Inferior parietal cortex (tissue), 1 donor: Measurements from ENCODE around the gene PVALB.

Experiments
- DNase-seq: peaks from one replicate; pipeline ENCODE4 v3.0.0-alpha.2; 2016; ENCODE audit errors: extremely low spot score

Gene PVALB

DNA sequence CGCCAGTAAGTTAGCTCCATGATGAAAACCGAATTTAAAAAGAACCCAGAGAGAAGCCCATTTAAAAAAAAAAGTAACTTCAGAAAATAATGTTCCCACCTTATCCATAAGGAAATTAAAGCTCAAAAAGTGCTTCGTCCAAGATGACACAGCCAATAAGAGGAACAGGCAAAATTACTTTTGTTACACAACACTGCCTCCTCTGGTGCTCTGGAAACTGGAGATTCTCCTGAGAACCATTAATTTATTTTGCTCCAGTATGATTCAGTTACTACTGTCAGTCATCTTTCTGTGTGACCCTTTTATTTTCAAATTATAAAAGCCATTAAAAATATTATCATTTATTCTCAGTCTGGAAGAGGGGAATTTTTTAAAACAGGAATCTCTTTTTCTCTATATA is 42.9 kb downstream of the PVALB start:
- DNase-seq, result peak; percentile 56

DNA sequence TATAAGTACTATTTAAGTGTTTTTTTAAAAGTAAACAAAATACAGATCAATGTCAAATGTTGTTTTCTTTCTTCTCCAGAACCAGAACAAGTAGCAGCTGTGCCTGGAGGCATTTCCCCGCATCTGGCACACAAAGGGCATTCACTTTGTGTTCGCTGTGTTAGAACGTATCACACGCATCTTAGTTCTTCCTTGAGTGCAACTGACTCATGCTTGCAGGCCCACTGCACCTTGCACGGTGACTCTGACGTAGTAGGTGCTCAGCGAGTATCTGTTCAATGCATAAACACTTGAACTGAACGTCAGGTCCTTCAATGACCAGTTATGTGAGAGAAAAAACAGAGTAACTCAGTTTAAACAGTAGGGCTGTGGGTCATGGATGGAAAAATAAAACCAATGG is 44.4 kb downstream of the PVALB start:
- no peak for DNase-seq

DNA sequence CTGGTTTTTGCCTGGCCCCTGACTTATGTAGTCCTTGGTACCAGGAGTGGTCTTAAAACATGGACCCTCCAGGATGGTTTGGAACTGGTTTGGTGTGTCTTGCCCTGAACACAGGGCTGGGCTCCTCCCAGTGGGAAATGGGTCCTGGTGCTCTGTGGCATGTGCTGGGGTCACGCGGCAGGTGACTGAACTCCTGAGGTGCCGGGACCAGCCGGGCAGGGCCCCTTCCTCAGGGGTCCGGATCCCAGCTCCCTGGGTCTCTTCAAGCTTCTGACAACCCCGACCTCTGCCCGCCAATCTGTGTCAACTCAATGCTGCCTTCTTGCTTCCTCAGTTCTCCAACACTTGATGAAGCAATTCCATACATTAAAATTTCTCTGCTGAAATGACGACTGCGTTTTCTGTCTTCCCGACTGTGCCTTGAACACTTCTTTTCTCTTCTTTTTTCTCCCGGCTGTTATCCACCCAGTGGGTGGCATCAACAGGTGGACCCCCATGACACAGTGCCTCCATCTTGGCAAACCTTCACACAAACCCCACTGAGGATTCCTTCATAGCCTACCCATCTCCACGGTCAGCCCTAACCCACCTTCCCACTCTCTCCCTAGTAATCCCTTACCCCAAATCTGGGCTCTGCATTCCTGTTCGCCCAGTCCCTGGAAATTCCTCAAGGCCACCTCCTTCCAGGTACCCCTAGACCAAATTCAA is 45.3 kb downstream of the PVALB start:
- no peak for DNase-seq

DNA sequence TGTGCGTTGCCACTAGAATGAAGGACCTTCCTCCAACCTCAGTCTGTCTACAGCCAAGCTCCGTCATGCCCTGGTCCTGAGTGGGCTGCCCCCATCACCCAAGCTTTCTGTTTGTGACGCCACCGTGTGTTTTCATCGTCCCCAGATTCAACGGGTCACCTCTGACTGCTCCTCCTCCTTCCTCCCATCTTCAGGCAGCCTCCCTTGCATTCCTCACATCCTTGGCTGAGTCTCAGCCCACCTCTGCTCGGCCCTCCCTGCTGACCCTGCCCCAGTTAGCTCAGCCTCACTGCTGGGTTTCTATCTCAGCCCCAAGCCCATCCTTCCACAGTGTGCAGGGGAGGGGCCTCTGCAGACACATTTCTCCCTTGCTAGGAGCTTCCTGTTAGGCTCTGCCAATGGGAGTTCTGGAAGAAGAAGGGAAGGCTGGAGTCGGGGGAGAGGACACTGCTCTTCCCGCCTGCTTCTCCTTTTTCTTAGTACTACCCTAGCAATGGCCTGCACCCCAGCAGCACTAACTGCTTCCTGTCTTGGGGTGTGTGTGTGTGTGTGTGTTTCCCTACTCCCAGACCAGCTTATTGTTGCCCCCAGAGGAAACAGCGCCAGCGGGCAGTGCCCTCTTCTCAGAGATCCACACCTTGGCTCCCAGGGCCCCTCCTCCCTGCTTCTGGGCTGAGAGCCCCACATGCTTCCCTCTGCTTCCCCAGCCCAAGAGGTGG is 46.2 kb downstream of the PVALB start:
- no peak for DNase-seq

DNA sequence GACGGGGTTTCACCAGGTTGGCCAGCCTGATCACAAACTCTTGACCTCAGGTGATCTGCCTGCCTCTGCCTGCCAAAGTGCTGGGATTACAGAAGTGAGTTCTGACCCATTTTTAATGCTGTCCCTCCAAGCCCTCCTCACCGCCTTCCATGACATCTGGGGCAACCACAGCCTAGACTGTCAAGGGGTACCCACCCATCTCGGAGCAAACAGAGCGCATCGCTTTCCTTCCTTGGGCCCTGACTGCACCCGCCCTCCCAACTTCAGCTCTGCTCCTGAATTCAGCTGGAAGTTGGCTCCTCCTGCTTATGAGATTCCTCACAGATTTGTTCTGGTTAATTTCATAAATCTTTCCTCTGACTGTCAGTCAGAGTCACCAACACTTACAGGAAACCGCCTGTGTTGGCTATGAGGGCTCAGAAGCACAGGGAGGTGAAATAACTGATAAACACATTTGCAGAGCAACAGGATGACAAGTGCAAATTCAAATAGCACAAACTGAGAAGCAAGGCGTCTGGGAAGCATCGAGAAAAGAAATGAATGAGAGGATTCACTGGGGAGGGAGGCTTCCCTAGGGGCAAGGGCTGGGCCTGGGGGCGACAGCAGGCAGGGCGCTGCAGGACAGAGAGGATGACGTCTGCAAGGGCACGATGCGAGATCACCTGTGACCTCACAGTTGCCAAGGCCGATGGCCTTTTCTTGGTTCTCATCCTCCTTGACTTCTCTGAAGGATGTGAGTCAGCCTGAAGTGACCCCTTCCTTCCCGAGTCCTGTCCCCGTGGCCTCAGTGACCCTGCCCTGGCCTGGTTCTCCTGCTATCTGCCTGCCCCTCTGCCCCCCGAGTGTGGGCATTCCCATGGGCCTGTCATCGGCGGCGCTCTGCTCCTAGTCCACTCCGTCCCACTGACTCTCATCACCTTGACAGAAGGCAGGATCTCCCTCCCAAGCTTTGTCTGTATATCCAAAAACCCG is 47.0 kb downstream of the PVALB start:
- DNase-seq, result no peak

DNA sequence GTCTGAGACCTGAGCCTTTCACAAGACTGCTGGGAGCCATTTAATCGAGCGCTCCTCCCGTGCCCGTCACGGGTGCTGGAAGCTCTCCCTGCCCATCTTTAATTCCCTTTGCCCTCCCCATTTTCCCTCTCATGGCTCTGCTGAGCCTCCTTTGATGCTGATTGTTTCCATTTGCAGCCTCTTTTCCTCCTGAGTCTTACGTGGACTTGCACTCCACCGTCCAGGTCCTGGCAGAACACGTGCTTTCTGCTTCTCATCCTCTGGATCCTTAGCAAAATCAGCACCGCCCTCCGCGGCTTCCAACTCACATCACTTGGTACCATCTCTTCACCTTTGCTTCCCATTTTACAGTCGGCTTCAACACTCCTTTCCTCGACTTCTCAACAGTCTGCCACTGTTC is 48.2 kb downstream of the PVALB start:
- no peak for DNase-seq

DNA sequence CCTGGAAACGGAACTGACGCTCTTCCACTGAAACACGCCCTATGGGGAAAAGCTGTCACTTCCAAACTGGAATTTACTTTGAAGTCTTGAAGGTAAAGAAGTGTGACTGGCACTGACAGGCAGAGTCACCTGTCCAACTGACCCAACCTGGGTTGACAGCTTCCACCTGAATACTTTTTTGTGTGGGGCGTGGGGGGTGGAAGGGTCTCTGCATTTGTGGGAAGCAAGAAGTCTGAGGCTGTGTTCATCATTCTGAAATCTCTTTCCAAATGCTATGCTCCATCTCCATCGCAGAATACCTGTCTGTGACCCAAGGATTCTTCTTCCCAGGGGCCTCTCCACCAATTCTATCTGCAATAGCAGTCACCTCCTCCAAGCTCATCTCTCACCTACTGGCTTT is 48.7 kb downstream of the PVALB start:
- DNase-seq, result no peak

DNA sequence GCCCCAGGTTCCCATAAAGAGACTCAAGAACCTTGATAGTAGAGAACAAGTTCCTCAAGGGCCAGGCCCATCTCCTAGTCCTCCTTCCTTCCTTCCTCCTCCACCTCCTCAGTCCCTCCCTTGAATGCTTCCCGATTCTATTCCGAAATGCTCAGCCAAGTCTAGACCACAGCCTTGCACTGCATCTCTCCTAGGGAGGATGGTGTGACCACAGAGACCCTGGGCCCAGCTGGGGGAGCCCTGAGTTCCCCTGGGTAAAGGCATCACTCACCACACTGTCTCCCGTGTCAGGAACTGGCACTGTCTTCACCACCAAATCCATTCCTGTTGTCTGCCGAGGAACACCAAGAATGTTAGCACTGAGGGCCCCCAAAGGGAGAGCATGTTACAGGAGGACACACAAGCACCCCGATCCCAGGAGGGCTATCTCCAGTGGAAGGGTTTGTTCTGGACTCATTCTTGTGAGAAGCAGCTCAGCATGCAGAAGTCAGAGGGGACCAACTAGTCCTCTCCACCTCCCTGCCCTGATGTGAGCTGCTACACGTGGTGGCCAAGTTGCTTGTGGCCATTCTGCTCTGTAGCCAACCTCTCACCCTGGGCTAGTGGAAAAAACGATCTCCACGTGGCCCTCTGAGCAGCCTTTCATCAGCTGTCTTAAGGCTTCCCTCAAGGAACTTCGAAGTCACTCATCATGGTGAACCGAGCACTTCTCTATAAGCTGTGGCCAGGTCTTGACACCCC is 49.6 kb downstream of the PVALB start:
- DNase-seq, result no peak

DNA sequence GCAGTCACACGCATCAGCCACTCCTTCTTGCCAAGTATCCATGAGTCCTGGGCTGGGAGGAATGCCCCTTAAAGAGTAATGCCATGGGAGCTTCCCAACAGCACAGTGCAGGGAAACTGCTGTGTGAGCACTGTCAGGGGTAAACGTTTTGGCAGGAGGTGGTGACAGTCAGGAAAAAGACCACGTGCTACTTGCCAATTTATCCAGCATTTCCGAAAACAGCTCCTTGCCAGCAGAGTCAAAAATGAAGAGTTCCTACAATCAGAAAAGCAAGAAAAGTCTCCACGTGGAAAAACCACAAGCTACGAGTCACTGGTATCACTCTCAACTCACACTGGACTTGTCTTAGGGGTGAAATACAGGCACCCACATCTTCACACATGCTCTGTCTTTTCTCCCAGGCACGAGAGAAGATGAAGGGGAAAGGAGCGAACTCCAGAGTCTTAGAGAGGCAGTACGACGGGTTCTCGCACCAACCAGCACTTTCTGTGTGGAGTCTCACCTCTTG is 50.8 kb downstream of the PVALB start:
- DNase-seq, result no peak

DNA sequence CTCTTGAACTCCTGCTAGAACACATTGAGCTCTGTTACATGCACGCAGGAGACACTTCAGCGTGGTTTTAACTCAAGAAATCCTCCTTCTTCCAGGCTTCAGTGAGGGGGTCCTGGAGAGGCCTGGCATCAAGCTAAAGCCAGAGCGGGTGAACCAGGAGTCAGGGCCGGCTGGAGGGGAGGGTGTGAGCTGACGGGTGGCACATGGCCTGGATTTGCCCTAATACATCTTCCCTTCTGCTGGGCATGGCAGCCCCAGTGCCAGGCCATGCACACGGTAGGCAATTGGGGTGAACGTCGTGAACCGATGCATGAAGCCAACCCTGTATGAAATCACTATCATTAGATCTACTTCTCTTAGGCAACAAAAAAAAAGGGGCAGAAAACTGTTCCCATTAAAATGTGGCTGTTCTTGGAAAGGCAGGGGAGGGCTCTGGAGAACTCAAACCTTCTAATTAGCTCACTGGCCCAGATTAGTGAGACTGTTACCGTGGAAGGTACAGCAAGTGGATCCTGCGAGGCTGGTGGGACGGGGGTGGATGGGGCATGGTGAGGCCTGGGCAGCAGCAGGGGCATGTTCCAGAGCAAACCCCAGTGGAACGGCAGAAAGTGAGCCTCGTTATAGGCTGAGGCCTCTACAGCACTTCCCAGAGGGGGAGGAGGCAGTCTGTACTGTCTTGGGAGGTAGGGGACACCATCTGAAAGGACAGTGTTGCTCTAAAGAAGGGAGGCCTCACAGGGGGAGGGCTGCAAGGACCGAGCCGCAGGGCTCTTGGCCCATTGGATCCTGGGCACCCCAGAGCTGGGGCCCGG is 51.5 kb downstream of the PVALB start:
- no peak for DNase-seq

DNA sequence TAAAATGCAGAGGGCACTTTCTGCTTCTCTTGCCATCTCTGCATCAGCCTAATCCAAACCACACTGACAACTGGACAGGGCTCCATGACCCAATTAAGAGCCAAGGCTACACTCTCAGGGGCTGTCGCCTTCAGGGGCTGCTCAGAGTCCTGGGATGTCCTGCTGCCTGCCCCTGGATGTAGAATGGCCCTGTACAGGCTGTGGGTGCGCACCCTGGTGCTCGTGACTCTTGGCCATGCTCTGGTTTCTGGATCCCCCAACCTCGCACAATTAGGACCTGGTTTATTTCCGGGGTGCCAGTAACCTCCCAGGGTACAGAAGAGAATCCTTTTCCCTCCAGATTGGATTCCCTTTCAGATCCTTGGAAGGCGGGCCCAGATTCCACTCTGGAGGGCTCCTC is 52.2 kb downstream of the PVALB start:
- DNase-seq, result no peak

DNA sequence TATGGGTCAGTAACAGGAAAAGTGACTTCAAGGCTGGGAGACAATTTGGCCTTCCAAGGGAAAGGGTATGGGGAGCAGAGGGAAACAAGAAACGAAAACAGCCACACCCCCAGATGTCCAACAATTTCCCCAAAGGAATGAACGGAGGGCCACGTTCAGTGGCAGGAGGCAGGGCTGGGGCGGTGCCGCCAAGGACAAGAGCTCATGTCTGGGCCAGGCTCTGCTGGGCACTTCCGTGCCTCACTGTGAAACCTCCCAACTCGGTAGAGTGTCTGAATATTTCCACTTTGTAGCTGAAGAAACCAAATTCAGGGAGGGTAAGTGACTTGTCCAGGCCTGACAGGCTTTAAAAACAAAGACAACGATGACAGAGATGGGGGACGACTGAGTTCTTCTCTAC is 52.8 kb downstream of the PVALB start:
- no peak for DNase-seq

DNA sequence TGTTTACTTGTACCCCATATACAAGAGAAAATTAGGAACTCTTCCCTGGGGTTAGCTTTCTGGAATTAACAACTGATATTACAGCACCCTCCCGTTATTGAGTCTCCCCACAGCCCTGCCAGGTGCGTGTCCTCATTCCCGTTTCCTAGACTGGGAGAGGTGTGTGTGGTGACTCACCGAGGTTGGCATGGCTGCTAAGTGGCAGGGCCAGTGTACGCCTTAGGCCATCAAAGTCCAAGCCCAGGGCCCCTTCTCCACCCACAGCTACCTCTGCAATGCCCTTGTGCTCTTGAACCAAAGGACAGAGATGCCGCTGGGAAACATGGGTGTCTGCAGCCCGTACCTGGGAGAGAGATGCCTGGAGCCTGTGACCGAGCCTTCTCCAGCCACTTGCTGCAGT is 53.3 kb downstream of the PVALB start:
- DNase-seq, result no peak

DNA sequence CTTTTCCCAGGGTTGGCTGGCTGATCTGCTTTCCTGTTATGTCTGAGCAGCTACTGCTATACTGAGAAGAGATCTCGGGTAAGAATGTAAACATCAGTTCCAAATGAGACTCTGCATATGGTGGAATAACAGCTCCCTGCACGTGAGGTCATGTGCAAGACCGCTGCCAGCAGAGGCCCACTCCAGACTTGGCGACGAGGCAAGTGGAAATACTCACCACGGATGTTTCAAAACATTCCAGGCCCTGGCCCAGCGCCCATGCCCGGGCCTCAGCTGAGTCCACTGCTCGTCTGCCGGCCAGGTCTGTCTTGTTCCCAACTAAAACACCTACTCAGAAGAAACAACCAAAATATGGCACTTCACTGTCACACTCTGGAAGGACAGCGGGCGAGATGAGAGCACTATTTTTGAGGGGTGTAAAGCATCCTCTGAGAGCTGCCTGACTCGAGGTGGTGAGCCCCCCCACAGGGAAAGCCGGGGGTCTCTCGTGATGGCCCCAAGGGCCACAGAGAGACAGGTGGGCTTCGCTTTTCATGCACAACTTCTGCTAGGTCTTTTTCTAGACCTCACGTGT is 54.1 kb downstream of the PVALB start:
- no peak for DNase-seq

DNA sequence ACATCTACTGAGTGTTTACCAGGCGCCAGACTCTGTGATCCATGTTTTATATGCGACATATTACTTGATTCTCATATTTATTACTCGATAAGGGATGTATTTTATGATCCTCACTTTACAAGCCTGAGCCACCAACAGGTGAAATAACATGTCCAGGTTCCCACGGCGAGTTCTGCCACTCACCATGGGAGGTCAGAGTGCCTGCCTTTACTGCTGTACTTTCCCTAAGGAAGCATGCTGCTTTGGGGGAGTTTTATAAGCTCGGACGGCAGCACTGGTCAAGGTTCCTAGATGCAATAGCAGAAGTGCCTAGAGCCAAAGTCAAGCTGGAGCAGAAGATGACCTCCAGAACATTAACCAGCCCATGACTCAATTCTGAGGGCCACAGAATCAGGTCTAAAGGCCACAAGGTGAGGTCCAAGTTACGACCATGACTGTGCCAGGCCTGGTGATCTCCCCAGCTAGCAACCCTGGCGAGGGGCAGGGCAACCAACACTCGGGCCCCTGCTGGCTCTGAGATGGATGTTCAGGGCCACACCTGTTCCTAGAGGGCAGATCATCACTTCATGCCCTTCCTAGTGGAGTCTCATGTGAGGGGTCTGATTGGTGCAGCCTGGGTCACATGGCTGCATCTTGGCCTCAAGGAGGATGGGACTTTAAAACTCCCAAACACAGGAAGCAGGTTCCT is 55.1 kb downstream of the PVALB start:
- DNase-seq, result no peak

DNA sequence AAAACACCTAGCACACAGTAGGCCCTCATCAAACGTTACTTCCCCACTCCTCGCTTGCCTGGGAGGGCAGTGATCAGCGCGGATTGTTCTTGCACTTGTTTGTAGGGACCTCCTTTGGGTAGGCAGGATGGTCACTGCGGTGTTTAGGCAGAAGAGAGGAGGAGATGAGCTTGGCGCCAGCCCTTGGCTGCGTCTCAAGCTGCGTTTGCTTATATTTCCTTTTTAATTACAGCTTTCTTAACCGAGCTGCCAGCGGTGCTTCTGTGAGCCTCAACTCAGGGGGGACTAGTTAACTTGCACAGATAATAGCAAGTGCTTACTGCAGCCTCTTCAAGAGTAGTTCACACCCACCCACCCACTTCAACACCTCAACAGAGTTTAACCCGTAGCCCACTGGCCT is 56.0 kb downstream of the PVALB start:
- DNase-seq, result no peak

DNA sequence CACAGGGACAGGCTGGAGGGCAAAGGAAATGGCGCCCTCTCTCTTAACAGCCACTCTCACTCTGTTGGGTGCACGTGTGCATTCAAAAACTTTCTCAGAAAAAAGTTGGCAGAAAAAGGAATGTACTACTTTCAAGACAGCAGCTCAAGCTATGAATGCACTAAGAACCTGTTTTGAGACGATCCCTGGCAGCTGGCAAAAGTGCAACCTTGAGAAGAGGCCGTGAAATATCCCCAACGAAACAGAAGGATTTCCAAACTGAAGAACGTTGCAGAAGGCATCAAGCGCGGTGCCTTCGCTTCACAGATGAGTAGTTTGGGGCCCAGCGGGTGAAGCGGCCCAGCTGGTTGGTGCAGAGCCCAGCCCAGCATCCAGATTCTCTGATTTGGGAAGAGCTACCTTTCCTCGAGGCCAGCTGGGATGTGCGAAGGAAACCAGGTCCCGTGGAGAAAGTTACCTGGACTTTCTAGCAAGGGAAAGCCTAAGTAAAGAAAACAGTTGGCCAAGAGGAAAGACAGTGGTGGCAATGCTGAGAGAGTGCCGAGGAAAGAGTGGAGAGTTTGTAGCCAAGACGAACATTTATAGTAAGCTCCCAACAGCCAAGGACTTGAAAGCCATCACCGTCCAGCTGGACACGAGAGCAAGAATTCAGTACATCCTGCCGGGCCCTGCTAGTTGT is 57.2 kb downstream of the PVALB start:
- no peak for DNase-seq

DNA sequence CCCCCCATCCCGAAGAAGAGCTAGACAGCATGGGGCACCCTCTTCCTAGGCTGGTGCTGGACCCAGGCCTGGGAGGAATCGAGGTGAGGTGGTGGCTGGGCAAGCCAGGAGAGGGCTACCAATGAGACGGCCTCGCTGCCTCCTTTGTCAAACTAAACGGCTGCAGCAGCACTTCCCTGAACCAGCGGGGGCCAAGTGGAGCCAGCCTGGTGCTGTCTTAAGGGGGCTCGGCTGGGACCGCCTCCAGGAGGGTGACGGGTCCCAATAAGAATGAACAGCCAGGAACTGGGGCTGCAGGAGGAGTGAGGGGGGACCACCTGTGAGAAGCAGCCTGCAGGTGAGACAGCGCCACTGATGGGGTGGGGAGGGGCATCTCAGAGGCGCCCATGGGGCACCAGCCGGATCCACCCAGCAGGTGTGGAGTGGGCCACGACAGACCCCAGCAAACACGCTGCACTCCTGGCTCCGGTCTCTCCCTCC is 58.0 kb downstream of the PVALB start:
- no peak for DNase-seq

DNA sequence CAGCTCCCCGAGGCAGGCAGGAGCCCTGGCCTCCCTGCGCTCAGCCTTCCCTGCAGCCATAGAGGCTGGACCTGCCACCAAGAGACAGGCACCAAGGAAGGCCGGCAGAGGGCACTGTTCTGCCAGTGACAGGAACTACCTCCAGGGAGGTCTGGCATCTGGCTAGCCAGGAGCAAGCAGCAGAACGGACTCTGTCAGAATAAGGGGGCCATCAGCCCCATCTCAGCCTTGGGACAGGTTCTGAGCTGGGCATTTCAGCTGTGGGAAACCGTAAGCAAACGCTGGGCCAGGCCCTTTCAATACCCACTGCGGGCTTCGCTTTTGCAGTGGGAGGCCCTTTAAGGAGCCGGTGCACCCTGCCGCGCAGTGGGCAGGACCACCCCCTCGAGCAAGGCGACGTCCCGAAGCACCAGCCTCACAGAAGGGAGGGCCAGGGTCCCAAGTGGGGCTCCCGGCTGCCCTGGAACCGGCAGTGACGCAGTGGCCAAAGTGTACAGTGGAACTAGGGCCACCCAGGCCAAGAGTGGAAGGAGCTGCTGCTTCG is 59.1 kb downstream of the PVALB start:
- peak; percentile 66 for DNase-seq
